BLaER1 treated with 17β-estradiol and CSF1 and Interleukin-3, amounts not matched to agents 10 nM and 100 nM (cell line): ENCODE measurements around the gene RNF183.

Experiments used
- H3K27ac ChIP-seq, 11 experiments: shearing (Covaris generic); formaldehyde crosslinking; 2 replicates each; pipeline ENCODE4 v1.8.1; 2022
- H3K27me3 ChIP-seq, 11 experiments: shearing (Covaris generic); formaldehyde crosslinking; 2 replicates each; pipeline ENCODE4 v1.8.1; 2022
- H3K36me3 ChIP-seq, 11 experiments: shearing (Covaris generic); formaldehyde crosslinking; 2 replicates each; pipeline ENCODE4 v1.8.1; 2022
- H3K4me1 ChIP-seq, 10 experiments: shearing (Covaris generic); formaldehyde crosslinking; 2 replicates each; pipeline ENCODE4 v1.8.1; 2022
- H3K4me2 ChIP-seq, 11 experiments: shearing (Covaris generic); formaldehyde crosslinking; 2 replicates each; pipeline ENCODE4 v1.8.1; 2022
- H3K4me3 ChIP-seq, 10 experiments: shearing (Covaris generic); formaldehyde crosslinking; 2 replicates each; pipeline ENCODE4 v1.8.1; 2022
- H3K9ac ChIP-seq, 11 experiments: shearing (Covaris generic); formaldehyde crosslinking; 2 replicates each; pipeline ENCODE4 v1.8.1; 2022
- H3K9me3 ChIP-seq, 11 experiments: shearing (Covaris generic); formaldehyde crosslinking; replicated peaks in 1 of 11; 2 replicates each; pipeline ENCODE4 v1.8.1; 2022
- H4K20me1 ChIP-seq, 11 experiments: shearing (Covaris generic); formaldehyde crosslinking; 2 replicates each; pipeline ENCODE4 v1.8.1; 2022
- Cebpa-rat ChIP-seq, 11 experiments: shearing (Covaris generic); IDR thresholded peaks; 2 replicates each; pipeline ENCODE4 v1.8.1; 2022

The RNF183 gene

DNA sequence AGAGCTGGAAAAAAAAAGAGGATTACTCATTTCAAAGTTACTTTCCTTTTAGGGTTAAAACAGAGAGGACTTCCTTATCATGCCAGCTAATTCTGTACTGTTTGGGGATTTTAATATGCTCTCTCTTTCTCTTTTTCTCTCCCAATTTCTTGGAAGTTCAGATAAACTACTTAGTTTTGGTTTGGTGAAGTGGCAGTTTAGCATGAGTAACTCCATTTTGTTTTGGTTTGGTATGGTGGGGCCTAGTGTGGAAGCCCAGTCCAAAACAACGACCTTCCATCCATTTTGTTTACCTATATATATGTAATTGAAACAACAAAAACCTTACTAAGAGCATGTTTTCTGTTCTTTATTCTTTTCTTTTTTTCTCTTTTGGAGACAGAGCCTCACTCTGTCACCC, 42.5 kb upstream of the RNF183 start:
- peaks cover 20 to 27% (median 25%) of the 10 kb centered on the region in 10 experiments for H3K4me1 ChIP-seq
- H3K27ac ChIP-seq: no peak overlapping the region
- peaks cover 11 to 25% (median 19%) of the 10 kb centered on the region in 11 experiments; a peak in 21 of 22 replicates for H3K27me3 ChIP-seq
- no peak for TF ChIP-seq Cebpa-rat (IDR thresholded peaks at IDR 0.05)
- H3K9ac ChIP-seq: no peak overlapping the region
- H3K9me3 ChIP-seq: no peaks in the 10 kb centered on the region
- H3K36me3 ChIP-seq: no peaks in the 10 kb centered on the region
- H3K4me3 ChIP-seq: no peak overlapping the region
- H3K4me2 ChIP-seq: no peak overlapping the region
- no peaks in the 10 kb centered on the region for H4K20me1 ChIP-seq

DNA sequence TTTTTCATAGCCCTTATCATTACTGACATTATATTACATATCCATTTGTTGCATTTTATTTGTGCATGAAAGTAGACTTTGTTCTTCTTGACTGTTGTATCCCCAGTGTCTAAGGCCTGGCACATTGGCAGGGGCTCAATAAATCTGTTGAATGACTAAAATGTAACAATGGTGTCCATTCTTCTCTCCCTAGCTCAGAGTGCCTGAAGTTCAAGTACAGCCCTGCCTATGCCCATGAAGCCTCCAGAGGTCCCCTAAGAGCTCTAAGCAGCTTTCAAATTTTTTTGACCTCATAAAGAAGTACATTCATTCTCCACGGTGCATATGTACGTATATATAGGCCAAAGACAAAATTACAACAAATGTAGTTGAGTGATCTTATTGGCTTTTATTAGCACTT, 42.0 kb upstream of the RNF183 start:
- TF ChIP-seq Cebpa-rat (IDR thresholded peaks at IDR 0.05): no peak
- Histone ChIP-seq H3K4me2 (no peak overlapping the region), H3K4me1 (peaks cover 19 to 25% (median 22%) of the 10 kb centered on the region in 10 experiments), H3K9me3 (no peaks in the 10 kb centered on the region), H3K27me3 (peaks cover 10 to 21% (median 15%) of the 10 kb centered on the region in 11 experiments; a peak in 21 of 22 replicates), H3K9ac (no peak overlapping the region), H4K20me1 (no peaks in the 10 kb centered on the region), H3K36me3 (no peaks in the 10 kb centered on the region), H3K4me3 (no peak overlapping the region), H3K27ac (no peak overlapping the region)

DNA sequence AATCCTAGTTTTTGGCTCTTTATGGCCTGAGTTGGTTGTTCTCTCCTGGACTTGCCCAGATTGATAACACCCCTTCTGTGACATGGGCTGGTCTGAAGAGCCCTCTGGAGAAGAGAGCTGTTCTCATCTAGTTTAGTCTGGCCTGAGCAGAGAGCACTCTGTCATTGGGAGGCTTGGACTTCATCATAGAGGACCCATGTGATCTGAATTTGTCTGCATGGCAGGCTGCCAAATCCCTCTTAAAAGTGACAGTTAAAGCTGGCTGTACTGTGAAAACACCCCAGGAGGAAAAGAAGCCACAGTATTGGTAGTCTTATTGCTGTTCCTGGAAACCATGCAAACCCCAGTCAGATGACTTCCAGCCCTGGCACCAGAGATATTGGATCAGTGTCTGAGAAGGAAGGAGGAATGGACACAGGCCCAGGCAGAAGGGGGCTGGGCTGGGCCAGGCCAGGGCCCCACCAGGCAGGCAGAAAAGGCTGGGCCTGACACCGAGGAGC, 40.6 kb upstream of the RNF183 start:
- H3K27ac ChIP-seq: peak overlapping the region in 2 of 11 experiments; percentile 15 to 64; a peak in 2 of 22 replicates
- H3K27me3 ChIP-seq: peaks cover 0 to 7% (median 1%) of the 10 kb centered on the region in 11 experiments; a peak in 15 of 22 replicates
- no peaks in the 10 kb centered on the region for H3K9me3 ChIP-seq
- no peaks in the 10 kb centered on the region for H3K36me3 ChIP-seq
- TF ChIP-seq Cebpa-rat (IDR thresholded peaks at IDR 0.05): no peak
- H3K4me2 ChIP-seq: peak overlapping the region in 10 of 11 experiments; percentile 11 to 66 (median 40); a peak in 16 of 22 replicates
- no peaks in the 10 kb centered on the region for H4K20me1 ChIP-seq
- H3K9ac ChIP-seq: peak overlapping the region in 5 of 11 experiments; percentile 11 to 66 (median 42); a peak in 5 of 22 replicates
- peaks cover 20 to 25% (median 24%) of the 10 kb centered on the region in 10 experiments for H3K4me1 ChIP-seq
- H3K4me3 ChIP-seq: no peak overlapping the region

DNA sequence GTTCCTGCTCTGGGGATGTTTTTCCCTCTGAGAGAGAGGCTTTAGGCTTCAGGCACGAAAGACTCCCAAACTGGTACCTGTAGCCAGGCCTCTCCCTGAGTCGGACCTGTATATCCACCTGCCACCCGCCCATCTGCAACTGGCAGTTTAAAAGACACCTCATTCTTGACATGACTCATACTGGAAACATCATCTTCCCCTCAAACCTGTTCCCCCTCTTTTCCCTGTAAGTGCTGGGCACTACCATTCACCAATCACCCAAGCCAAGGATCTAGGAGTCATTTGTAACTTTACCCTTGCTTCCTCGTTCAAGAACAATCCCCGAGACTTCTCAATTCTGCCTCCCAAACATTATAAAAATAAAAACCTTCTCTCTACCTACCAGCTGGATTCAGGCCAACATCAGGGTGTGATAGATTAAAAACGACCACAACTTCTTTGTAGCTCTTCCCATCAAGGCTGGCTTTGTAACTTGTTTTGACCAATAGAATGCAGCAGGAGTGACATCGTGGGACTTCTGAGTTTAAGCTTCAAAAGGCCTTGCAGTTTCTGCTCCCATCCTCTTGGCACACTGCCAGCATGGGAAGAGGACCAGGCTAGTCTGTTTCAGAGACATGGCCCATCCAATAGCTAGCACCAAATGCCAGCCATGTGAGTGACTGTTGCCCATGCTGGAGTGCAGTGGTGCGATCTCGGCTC, 38.7 kb upstream of the RNF183 start:
- Histone ChIP-seq H4K20me1 (no peaks in the 10 kb centered on the region), H3K27me3 (no peaks in the 10 kb centered on the region)

DNA sequence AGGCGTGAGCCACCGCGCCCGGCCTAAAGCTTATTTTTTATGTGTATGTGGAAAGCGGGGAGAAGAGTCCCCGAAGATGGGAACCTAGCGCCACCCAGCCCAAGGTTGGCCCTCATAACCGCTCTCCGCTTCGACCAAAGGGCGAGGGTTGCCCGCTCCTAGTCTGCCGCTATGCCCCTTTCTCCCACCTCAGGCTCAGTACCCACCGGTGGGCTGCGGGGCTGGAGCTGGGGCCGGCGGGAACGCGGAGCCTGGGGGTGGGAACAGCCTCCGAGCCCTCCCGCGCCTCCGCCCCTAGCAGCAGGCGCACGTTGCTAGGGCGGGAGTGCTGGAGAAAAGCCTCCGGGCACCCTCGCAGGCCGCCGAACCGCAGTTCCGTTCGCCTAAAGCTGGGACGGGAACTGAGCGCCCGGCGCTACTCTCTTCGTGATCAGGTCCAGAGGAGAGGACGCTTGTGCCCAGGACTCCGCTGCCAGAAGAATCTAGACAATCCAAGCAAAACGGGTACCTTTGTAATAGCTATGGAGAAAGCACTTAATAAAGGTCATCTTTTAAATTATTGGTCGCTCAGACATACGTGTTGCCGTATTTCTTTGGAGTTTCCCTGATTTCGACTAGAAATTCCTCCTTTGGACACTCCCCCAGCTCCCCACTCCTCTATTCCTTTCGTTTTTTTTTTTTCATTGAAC, 37.0 kb upstream of the RNF183 start, which contains the start of gene WDR31:
Gene WDR31 (minus strand): TSS at position 265 of the 689 bp plus-strand sequence. CDS start 8,253 bp downstream, outside the sequence.
- Histone ChIP-seq H3K27ac (peak within 1 kb of the TSS; percentile 11 to 67 (median 55); a peak in 21 of 22 replicates), H3K9me3 (no peaks in the 10 kb centered on the region), H3K36me3 (no peaks in the 10 kb centered on the region), H3K4me2 (peak within 1 kb of the TSS; percentile 73 to 96 (median 91)), H3K4me3 (peak within 1 kb of the TSS; percentile 67 to 89 (median 74)), H3K27me3 (no peaks in the 10 kb centered on the region), H3K4me1 (peaks cover 20 to 26% (median 24%) of the 10 kb centered on the region in 10 experiments), H4K20me1 (no peaks in the 10 kb centered on the region), H3K9ac (peak within 1 kb of the TSS; percentile 65 to 84 (median 76); a peak in 21 of 22 replicates)
- TF ChIP-seq Cebpa-rat (IDR thresholded peaks at IDR 0.05): no peak

More for the DNA sequence above, 38.7 kb upstream of the RNF183 start:
- Histone ChIP-seq H3K9me3 (no peaks in the 10 kb centered on the region), H3K9ac (no peak overlapping the region), H3K27ac (no peak overlapping the region), H3K36me3 (no peaks in the 10 kb centered on the region), H3K4me3 (no peak overlapping the region), H3K4me2 (no peak overlapping the region), H3K4me1 (peaks cover 20 to 26% (median 24%) of the 10 kb centered on the region in 10 experiments)
- no peak for TF ChIP-seq Cebpa-rat (IDR thresholded peaks at IDR 0.05)

DNA sequence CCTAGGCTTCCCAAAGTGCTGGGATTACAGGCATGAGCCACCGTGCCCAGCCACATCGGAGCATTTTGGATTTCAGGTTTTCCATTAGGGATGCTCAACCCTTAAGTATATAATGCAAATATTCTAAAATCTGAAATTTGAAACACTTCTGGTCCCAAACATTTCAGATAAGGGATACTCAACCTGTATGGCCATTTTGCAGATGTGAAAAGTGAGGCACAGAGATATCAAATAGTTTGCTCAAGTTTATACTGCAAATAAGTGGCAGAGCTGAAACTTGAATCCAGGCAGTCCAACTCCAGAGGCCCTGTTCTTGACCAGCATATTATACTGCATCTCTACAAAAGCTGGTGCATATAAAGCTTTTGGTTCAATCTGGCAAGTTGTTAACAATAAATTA, 34.5 kb upstream of the RNF183 start:
- H3K4me1 ChIP-seq: peaks cover 8 to 19% (median 14%) of the 10 kb centered on the region in 10 experiments
- H3K9me3 ChIP-seq: no peaks in the 10 kb centered on the region
- no peak overlapping the region for H3K4me3 ChIP-seq
- H3K4me2 ChIP-seq: no peak overlapping the region
- no peak overlapping the region for H3K27ac ChIP-seq
- no peak overlapping the region for H3K9ac ChIP-seq
- no peak for TF ChIP-seq Cebpa-rat (IDR thresholded peaks at IDR 0.05)
- no peaks in the 10 kb centered on the region for H4K20me1 ChIP-seq
- H3K36me3 ChIP-seq: no peaks in the 10 kb centered on the region
- no peaks in the 10 kb centered on the region for H3K27me3 ChIP-seq

DNA sequence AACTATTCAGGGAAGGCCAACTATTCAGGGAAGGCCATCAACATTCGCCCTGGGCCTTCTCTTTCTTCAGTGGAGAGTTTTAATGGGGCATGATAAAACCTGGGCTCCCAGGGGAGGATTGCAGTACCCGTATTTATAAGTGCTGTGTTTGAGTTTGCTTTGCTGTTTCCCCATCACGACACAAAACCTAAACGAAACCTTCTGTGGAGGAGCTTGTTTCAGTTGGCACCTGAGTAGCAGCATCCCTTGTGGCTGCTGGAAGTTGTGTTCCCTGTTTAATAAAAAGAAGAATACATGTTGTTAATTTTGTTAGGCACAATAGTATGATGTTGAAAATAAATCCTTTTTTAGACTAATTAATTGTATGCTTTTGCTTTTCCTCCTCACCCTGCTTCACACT, 28.6 kb upstream of the RNF183 start:
- no peak overlapping the region for H3K4me3 ChIP-seq
- no peaks in the 10 kb centered on the region for H3K9me3 ChIP-seq
- no peaks in the 10 kb centered on the region for H3K36me3 ChIP-seq
- no peak overlapping the region for H3K9ac ChIP-seq
- no peak for TF ChIP-seq Cebpa-rat (IDR thresholded peaks at IDR 0.05)
- no peaks in the 10 kb centered on the region for H3K27me3 ChIP-seq
- H4K20me1 ChIP-seq: no peaks in the 10 kb centered on the region
- no peak overlapping the region for H3K4me2 ChIP-seq
- 0 out of 20 replicates have a peak, but pooled peaks cover 0 to 5% (median 0%) of the 10 kb centered on the region in 10 experiments for H3K4me1 ChIP-seq
- no peak overlapping the region for H3K27ac ChIP-seq

DNA sequence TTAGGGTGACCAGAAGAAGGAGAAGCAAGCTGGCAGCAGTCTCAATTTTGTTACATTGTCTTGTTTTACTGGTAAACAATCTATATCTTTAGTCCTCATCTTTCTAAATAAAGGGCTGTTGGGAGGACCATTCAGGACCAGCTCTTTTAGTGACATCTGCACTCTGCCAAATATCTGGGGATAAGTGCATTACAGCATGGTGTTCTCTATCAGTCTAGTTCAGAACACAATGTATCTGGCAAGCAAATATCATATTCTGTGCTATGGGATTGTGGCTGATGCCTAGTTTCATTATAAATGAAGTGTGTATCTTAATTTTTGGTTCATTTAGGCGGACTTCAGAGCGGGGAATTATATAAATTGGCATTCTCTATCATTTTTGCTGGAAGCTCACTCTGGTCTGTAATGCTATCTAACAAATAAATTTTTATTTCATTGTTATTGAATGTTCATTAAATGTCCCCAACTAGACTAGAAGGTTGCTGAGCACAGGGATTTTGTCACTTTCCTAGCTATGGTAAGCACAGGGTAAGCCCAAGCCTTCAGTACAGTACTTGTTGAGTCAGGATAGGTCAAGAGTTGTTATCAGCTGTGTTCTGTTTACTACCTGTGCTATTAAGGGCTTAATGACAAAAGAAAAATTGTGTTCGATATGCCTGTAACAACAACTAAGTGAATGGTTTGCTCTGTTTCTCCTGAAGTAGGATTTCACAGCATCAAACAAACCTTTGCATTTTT, 25.0 kb upstream of the RNF183 start:
- TF ChIP-seq Cebpa-rat (IDR thresholded peaks at IDR 0.05): no peak
- H3K4me1 ChIP-seq: no peaks in the 10 kb centered on the region
- no peaks in the 10 kb centered on the region for H3K36me3 ChIP-seq
- no peak overlapping the region for H3K4me3 ChIP-seq
- no peaks in the 10 kb centered on the region for H3K9me3 ChIP-seq
- H3K27ac ChIP-seq: no peak overlapping the region
- no peaks in the 10 kb centered on the region for H4K20me1 ChIP-seq
- no peak overlapping the region for H3K9ac ChIP-seq
- no peaks in the 10 kb centered on the region for H3K27me3 ChIP-seq
- no peak overlapping the region for H3K4me2 ChIP-seq

DNA sequence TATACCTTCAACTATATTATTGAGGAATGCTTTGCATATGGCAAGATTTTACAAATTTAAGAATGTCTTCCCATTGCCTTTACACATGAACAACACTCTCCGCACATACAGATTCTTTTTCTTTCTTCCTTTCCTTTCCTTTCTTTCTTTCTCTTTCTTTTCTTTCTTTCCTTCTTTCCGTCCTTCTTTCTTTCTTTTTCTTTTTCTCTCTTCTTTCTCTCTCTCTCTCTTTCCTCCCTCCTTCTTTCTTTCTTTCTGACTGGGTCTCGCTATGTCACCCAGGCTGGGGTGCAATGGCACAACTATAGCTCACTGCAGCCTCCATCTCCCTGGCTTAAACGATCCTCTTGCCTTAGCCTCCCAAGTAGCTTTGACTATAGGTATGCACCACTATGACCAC, 23.1 kb upstream of the RNF183 start:
- Histone ChIP-seq H3K9ac (no peak overlapping the region), H3K36me3 (no peaks in the 10 kb centered on the region), H3K27me3 (no peaks in the 10 kb centered on the region), H4K20me1 (no peaks in the 10 kb centered on the region), H3K4me1 (no peaks in the 10 kb centered on the region), H3K4me3 (no peak overlapping the region), H3K4me2 (no peak overlapping the region), H3K9me3 (no peaks in the 10 kb centered on the region), H3K27ac (no peak overlapping the region)
- no peak for TF ChIP-seq Cebpa-rat (IDR thresholded peaks at IDR 0.05)
